Measurements from ENCODE around the gene PRSS2. TPM values are rescaled to one million over a fixed set of nuclear protein-coding genes. Genes with fewer than 3 reads are reported as not detected.

PRSS2 gene
- total and polyA plus RNA-seq, 4 donors, result 0.21 TPM; not detected in 3

DNA sequence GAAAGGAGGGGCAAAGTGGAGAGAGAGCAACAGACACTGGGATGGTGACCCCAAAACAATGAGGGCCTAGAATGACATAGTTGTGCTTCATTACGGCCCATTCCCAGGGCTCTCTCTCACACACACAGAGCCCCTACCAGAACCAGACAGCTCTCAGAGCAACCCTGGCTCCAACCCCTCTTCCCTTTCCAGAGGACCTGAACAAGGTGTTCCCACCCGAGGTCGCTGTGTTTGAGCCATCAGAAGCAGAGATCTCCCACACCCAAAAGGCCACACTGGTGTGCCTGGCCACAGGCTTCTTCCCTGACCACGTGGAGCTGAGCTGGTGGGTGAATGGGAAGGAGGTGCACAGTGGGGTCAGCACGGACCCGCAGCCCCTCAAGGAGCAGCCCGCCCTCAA lies 20.7 kb downstream of the PRSS2 start:
- WGBS, result 85% methylated on average over 7 of the region's 7 CpGs
- peaks cover 2 to 5% (median 5%) of the 10 kb centered on the region in 4 donors for H3K27me3 ChIP-seq (ENCODE audit: control insufficient read depth in 4 of 4, insufficient read depth in 4 of 4, low read length in 3 of 4)
- H3K4me3 ChIP-seq (ENCODE audit: low read depth in 1 of 3, low read length in 3 of 3), result no peak overlapping the region
- no peaks in the 10 kb centered on the region for H3K36me3 ChIP-seq (ENCODE audit: control insufficient read depth in 4 of 4, insufficient read depth in 3 of 4, low read depth in 1 of 4, low read length in 3 of 4)
- no peak for DNase-seq (ENCODE audit: low spot score)
- peaks cover 0 to 1% (median under 1%) of the 10 kb centered on the region in 4 donors for H3K4me1 ChIP-seq (ENCODE audit: control insufficient read depth in 4 of 4, insufficient read depth in 4 of 4, low read length in 3 of 4)
- no peak overlapping the region for H3K9ac ChIP-seq (ENCODE audit: low read depth in 1 of 2, low read length in 2 of 2)
- TF ChIP-seq HNF4A (conservative IDR thresholded peaks at IDR 0.05), result no peak
- TF ChIP-seq, protein P1, sequence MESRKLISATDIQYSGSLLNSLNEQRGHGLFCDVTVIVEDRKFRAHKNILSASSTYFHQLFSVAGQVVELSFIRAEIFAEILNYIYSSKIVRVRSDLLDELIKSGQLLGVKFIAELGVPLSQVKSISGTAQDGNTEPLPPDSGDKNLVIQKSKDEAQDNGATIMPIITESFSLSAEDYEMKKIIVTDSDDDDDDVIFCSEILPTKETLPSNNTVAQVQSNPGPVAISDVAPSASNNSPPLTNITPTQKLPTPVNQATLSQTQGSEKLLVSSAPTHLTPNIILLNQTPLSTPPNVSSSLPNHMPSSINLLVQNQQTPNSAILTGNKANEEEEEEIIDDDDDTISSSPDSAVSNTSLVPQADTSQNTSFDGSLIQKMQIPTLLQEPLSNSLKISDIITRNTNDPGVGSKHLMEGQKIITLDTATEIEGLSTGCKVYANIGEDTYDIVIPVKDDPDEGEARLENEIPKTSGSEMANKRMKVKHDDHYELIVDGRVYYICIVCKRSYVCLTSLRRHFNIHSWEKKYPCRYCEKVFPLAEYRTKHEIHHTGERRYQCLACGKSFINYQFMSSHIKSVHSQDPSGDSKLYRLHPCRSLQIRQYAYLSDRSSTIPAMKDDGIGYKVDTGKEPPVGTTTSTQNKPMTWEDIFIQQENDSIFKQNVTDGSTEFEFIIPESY (IDR thresholded peaks at IDR 0.05), result no peak
- TF ChIP-seq RAD21 (IDR thresholded peaks at IDR 0.05), result no peak
- TF ChIP-seq JUND (IDR thresholded peaks at IDR 0.05), result no peak
- TF ChIP-seq NR2F2 (IDR thresholded peaks at IDR 0.05), result no peak
- TF ChIP-seq, protein P2, sequence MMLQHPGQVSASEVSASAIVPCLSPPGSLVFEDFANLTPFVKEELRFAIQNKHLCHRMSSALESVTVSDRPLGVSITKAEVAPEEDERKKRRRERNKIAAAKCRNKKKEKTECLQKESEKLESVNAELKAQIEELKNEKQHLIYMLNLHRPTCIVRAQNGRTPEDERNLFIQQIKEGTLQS (IDR thresholded peaks at IDR 0.05), result no peak
- no peak for TF ChIP-seq GABPA (IDR thresholded peaks at IDR 0.05 in 1 of 2, conservative IDR thresholded peaks at IDR 0.05 in 1 of 2)
- no peak for TF ChIP-seq FOXA2 (IDR thresholded peaks at IDR 0.05)
- no peak for TF ChIP-seq FOXA1 (IDR thresholded peaks at IDR 0.05)
- TF ChIP-seq, protein P3, sequence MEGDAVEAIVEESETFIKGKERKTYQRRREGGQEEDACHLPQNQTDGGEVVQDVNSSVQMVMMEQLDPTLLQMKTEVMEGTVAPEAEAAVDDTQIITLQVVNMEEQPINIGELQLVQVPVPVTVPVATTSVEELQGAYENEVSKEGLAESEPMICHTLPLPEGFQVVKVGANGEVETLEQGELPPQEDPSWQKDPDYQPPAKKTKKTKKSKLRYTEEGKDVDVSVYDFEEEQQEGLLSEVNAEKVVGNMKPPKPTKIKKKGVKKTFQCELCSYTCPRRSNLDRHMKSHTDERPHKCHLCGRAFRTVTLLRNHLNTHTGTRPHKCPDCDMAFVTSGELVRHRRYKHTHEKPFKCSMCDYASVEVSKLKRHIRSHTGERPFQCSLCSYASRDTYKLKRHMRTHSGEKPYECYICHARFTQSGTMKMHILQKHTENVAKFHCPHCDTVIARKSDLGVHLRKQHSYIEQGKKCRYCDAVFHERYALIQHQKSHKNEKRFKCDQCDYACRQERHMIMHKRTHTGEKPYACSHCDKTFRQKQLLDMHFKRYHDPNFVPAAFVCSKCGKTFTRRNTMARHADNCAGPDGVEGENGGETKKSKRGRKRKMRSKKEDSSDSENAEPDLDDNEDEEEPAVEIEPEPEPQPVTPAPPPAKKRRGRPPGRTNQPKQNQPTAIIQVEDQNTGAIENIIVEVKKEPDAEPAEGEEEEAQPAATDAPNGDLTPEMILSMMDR (IDR thresholded peaks at IDR 0.05; ENCODE audit: low read depth, low read length, missing input control), result no peak
- no peak for TF ChIP-seq RXRA (IDR thresholded peaks at IDR 0.05)
- no peak for TF ChIP-seq EGR1 (IDR thresholded peaks at IDR 0.05; ENCODE audit: low read depth in 2 of 2)
- TF ChIP-seq MAX (IDR thresholded peaks at IDR 0.05), result no peak
- no peak for TF ChIP-seq HNF4G (IDR thresholded peaks at IDR 0.05)
- no peaks in the 10 kb centered on the region for H3K9me3 ChIP-seq (ENCODE audit: control insufficient read depth in 4 of 4, low read length in 3 of 4)
- H3K27ac ChIP-seq (ENCODE audit: low read depth in 1 of 2, low read length in 2 of 2), result no peak overlapping the region

GRCh38 chr7:142792129-142792528 lies 21.4 kb downstream of the PRSS2 start:
- H3K4me1 ChIP-seq (ENCODE audit: control insufficient read depth in 4 of 4, insufficient read depth in 4 of 4, low read length in 3 of 4), result peaks cover 5 to 7% (median 6%) of the 10 kb centered on the region in 4 donors

More at GRCh38 chr7:142792129-142792528, 21.4 kb downstream of the PRSS2 start:
- Histone ChIP-seq H3K4me3 (ENCODE audit: low read depth in 1 of 3, low read length in 3 of 3) (no peak overlapping the region), H3K36me3 (ENCODE audit: control insufficient read depth in 4 of 4, insufficient read depth in 3 of 4, low read depth in 1 of 4, low read length in 3 of 4) (no peaks in the 10 kb centered on the region), H3K27ac (ENCODE audit: low read depth in 1 of 2, low read length in 2 of 2) (no peak overlapping the region), H3K27me3 (ENCODE audit: control insufficient read depth in 4 of 4, insufficient read depth in 4 of 4, low read length in 3 of 4) (peaks cover 4 to 5% (median 5%) of the 10 kb centered on the region in 4 donors), H3K9me3 (ENCODE audit: control insufficient read depth in 4 of 4, low read length in 3 of 4) (no peaks in the 10 kb centered on the region), H3K9ac (ENCODE audit: low read depth in 1 of 2, low read length in 2 of 2) (no peak overlapping the region)
- no peak for DNase-seq (ENCODE audit: low spot score)
- TF ChIP-seq SP1 (IDR thresholded peaks at IDR 0.05) (no peak), HNF4G (IDR thresholded peaks at IDR 0.05) (no peak), FOXA2 (IDR thresholded peaks at IDR 0.05) (no peak), RAD21 (IDR thresholded peaks at IDR 0.05) (no peak), REST (IDR thresholded peaks at IDR 0.05) (no peak), FOXA1 (IDR thresholded peaks at IDR 0.05) (no peak), YY1 (IDR thresholded peaks at IDR 0.05) (no peak), TAF1 (conservative IDR thresholded peaks at IDR 0.05) (no peak), NR2F2 (IDR thresholded peaks at IDR 0.05) (no peak), RXRA (IDR thresholded peaks at IDR 0.05) (no peak), EGR1 (IDR thresholded peaks at IDR 0.05; ENCODE audit: low read depth in 2 of 2) (no peak), HNF4A (conservative IDR thresholded peaks at IDR 0.05) (no peak)
- TF ChIP-seq, protein P2 (IDR thresholded peaks at IDR 0.05), result no peak
- TF ChIP-seq, protein P1 (IDR thresholded peaks at IDR 0.05), result no peak
- TF ChIP-seq, protein P3 (IDR thresholded peaks at IDR 0.05; ENCODE audit: low read depth, low read length, missing input control), result no peak
- 90% methylated on average over 1 of the region's 1 CpG for WGBS
